HEK293 (cell line): Measurements from ENCODE around the gene NFATC1.

Experiments used
- CTCF ChIA-PET: fragments of 350-600 bp; formaldehyde crosslinking; extraction: SDS; loops from one replicate; lab custom pipeline; 2021; ENCODE audit warnings: antibody characterized with exemption; lab: Yijun Ruan, JAX
- POLR2A ChIA-PET: fragments of 300-600 bp; formaldehyde crosslinking; extraction: SDS; loops from one replicate; lab custom pipeline; 2020; ENCODE audit warnings: antibody characterized with exemption, inconsistent platforms; lab: Yijun Ruan, JAX
- H3K27ac ChIP-seq: fragments of 200-500 bp; sonication (Bioruptor generic); 2 replicates; pipeline ENCODE4 v1.5.1; 2014; ENCODE audit warnings: low read depth, low read length, control low read depth, inconsistent platforms; ENCODE audit errors: extremely low read depth
- H3K36me3 ChIP-seq, 2 experiments: fragments of 200-500 bp in 1 of 2; sonication (Bioruptor generic) in 1 of 2; 1 replicate in 1 of 2; 2 replicates in 1 of 2; pipeline ENCODE4 v1.5.1; 2014 to 2017; ENCODE audit warnings: inconsistent platforms in 2 of 2, low read length in 2 of 2; ENCODE audit not compliant: control insufficient read depth in 2 of 2, insufficient read depth in 1 of 2
- H3K4me1 ChIP-seq: fragments of 200-500 bp; sonication (Bioruptor generic); 2 replicates; pipeline ENCODE4 v1.5.1; 2014; ENCODE audit warnings: mild to moderate bottlenecking, low read length, inconsistent platforms; ENCODE audit not compliant: control insufficient read depth, insufficient read depth
- H3K4me3 ChIP-seq: 2 replicates; pipeline ENCODE4 v1.5.1; 2011; ENCODE audit warnings: low read depth, mild to moderate bottlenecking, control low read depth, low read length, moderate library complexity
- H3K9me3 ChIP-seq: fragments of 200-500 bp; sonication (Bioruptor generic); 2 replicates; pipeline ENCODE4 v1.5.1; 2014; ENCODE audit warnings: low read depth, low read length, inconsistent platforms; ENCODE audit not compliant: control insufficient read depth, insufficient read depth
- AEBP2 ChIP-seq: fragments of 450-650 bp; formaldehyde crosslinking; IDR thresholded peaks from 2 replicates; pipeline ENCODE4 v1.5.1; 2016; ENCODE audit warnings: missing biosample characterization, missing genetic modification characterization, borderline replicate concordance
- ELK4 ChIP-seq: IDR thresholded peaks from 2 replicates; pipeline ENCODE4 v1.6.1; 2011; ENCODE audit warnings: mild to moderate bottlenecking, low read depth, low read length, borderline replicate concordance
- PATZ1 ChIP-seq: fragments of 450-650 bp; formaldehyde crosslinking; IDR thresholded peaks from 2 replicates; pipeline ENCODE4 v1.5.1; 2016; ENCODE audit warnings: missing biosample characterization, missing genetic modification characterization
- SCRT2 ChIP-seq: fragments of 450-650 bp; formaldehyde crosslinking; IDR thresholded peaks from 2 replicates; pipeline ENCODE4 v1.5.1; 2016; ENCODE audit warnings: missing biosample characterization, missing genetic modification characterization
- ZNF239 ChIP-seq: fragments of 450-650 bp; formaldehyde crosslinking; IDR thresholded peaks from 2 replicates; pipeline ENCODE4 v1.5.1; 2016; ENCODE audit warnings: missing biosample characterization, missing genetic modification characterization
- ZNF280C ChIP-seq: fragments of 450-650 bp; formaldehyde crosslinking; IDR thresholded peaks from 2 replicates; pipeline ENCODE4 v1.5.1; 2016; ENCODE audit warnings: missing biosample characterization, missing genetic modification characterization
- ZNF518A ChIP-seq: fragments of 450-650 bp; formaldehyde crosslinking; conservative IDR thresholded peaks from 2 replicates; pipeline ENCODE4 v1.5.1; 2016; ENCODE audit warnings: low read depth, missing biosample characterization, missing genetic modification characterization
- ZNF549 ChIP-seq: fragments of 450-650 bp; IDR thresholded peaks from 2 replicates; pipeline ENCODE4 v1.5.1; 2018; ENCODE audit warnings: missing biosample characterization, missing genetic modification characterization, mild to moderate bottlenecking, inconsistent platforms, moderate library complexity

Gene NFATC1

GRCh38 chr18:79382681-79383387 is 12.9 kb upstream of the NFATC1 start (continued):
- TF ChIP-seq ZNF280C (no peak), ZNF518A (tag by site-specific recombination) (no peak), PATZ1 (no peak), AEBP2 (tag by site-specific recombination) (no peak), ZNF239 (tag by site-specific recombination) (no peak), ZNF549 (tag by site-specific recombination) (no peak)

- CTCF ChIA-PET = interaction anchor here (6.4 to 7.4 kb wide), 2 partner anchors 146 to 260 kb away, joined by 92 to 139 read pairs; no protein-coding TSS in a partner anchor
- Histone ChIP-seq H3K27ac (no peak overlapping the region), H3K4me1 (no peaks in the 10 kb centered on the region)
- peak; percentile 56 for TF ChIP-seq SCRT2 (tag by site-specific recombination)
- TF ChIP-seq ELK4 = no peak
- TF ChIP-seq, all 188 proteins: peak for 1
- Histone ChIP-seq H3K36me3 (no peaks in the 10 kb centered on the region), H3K4me3 (no peak overlapping the region), H3K9me3 (no peaks in the 10 kb centered on the region)
- POLR2A ChIA-PET = no interaction called here
Measured at GRCh38 chr18:79383388-79384056, 12.2 kb upstream of the NFATC1 start.
